ENCODE results near the gene MCF2L2.

GRCh38 chr3:183409219-183409618 lies 19.2 kb downstream of the MCF2L2 start:
- TF ChIP-seq CTCF (IDR thresholded peaks at IDR 0.05) (no peak), POLR2A (IDR thresholded peaks at IDR 0.05) (no peak), EP300 (IDR thresholded peaks at IDR 0.05) (no peak)
